ENCODE results near the gene SHROOM3.
"Not testable (repeated sequence)": the region's sequence is repeated elsewhere in the genome, so short reads cannot be mapped to it uniquely, and the experiment has no call there.

Gene SHROOM3

GRCh38 chr4:76447393-76447851, 12.4 kb downstream of the SHROOM3 start:
- DNase-seq = no peak

GRCh38 chr4:76448211-76448610, 13.2 kb downstream of the SHROOM3 start:
- DNase-seq = no peak

- no peak for DNase-seq
Measured at GRCh38 chr4:76449362-76449767, 14.3 kb downstream of the SHROOM3 start.

GRCh38 chr4:76449833-76450232, 14.8 kb downstream of the SHROOM3 start:
- no peak for DNase-seq

- DNase-seq = no peak
Measured at GRCh38 chr4:76453232-76453631, 18.2 kb downstream of the SHROOM3 start.

GRCh38 chr4:76454073-76454472, 19.0 kb downstream of the SHROOM3 start:
- DNase-seq = not testable (repeated sequence)

GRCh38 chr4:76457885-76458284, 22.9 kb downstream of the SHROOM3 start:
- DNase-seq = no peak

- DNase-seq = no peak
Measured at GRCh38 chr4:76458297-76458696, 23.3 kb downstream of the SHROOM3 start.

- no peak for DNase-seq
Measured at GRCh38 chr4:76458825-76459224, 23.8 kb downstream of the SHROOM3 start.

GRCh38 chr4:76459291-76459723, 24.3 kb downstream of the SHROOM3 start:
- DNase-seq = no peak

- DNase-seq = no peak
Measured at GRCh38 chr4:76463568-76463967, 28.5 kb downstream of the SHROOM3 start.

- DNase-seq = no peak
Measured at GRCh38 chr4:76470064-76470463, 35.0 kb downstream of the SHROOM3 start.

- no peak for DNase-seq
Measured at GRCh38 chr4:76470532-76470931, 35.5 kb downstream of the SHROOM3 start.

- DNase-seq = no peak
Measured at GRCh38 chr4:76476571-76476970, 41.5 kb downstream of the SHROOM3 start.

- no peak for DNase-seq
Measured at GRCh38 chr4:76484654-76485053, 49.6 kb downstream of the SHROOM3 start.

- peak; percentile 37 for DNase-seq
Measured at GRCh38 chr4:76485450-76485849, 50.4 kb downstream of the SHROOM3 start.

GRCh38 chr4:76486588-76487276, 51.7 kb downstream of the SHROOM3 start:
- no peak for DNase-seq

GRCh38 chr4:76487621-76488020, 52.6 kb downstream of the SHROOM3 start:
- DNase-seq = no peak

GRCh38 chr4:76488455-76488854, 53.4 kb downstream of the SHROOM3 start:
- no peak for DNase-seq

GRCh38 chr4:76488888-76489685, 54.1 kb downstream of the SHROOM3 start:
- no peak for DNase-seq

- DNase-seq = no peak
Measured at GRCh38 chr4:76489686-76490161, 54.7 kb downstream of the SHROOM3 start.

GRCh38 chr4:76492055-76492454, 57.0 kb downstream of the SHROOM3 start:
- DNase-seq = no peak

GRCh38 chr4:76494243-76494642, 59.2 kb downstream of the SHROOM3 start:
- no peak for DNase-seq
